Measurements from ENCODE around the gene KCNA1. TPM values are rescaled to one million over a fixed set of nuclear protein-coding genes. Genes with fewer than 3 reads are reported as not detected.

Gene KCNA1
- total and polyA plus RNA-seq, 5 experiments from 2014 or later: not detected

DNA sequence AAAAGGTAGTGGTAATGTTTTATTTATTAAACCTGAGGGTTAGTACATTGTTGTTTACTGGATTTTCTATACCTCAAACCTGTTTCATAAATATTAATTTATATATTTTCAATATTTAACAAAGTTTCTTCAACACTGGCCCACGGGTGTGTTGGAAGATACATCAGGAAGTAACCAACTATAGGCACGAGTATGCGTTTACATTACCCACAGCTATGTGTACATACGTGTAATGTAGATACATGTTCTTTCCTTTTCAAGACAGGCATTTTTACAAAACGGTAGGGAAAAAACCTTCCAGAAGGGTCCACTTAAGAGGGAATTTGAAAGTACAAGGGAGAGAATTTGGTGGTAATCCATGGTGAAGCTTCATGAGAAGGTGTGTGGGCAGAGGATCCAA lies 17.8 kb upstream of the KCNA1 start:
- DNase-seq (no peak), ATAC-seq (no peak)
- no peak overlapping the region for H3K4me3 Mint-ChIP-seq
- H3K4me1 Mint-ChIP-seq: no peaks in the 10 kb centered on the region
- H3K27ac Mint-ChIP-seq: no peak overlapping the region
- POLR2A ChIA-PET: no interaction called here
- no peaks in the 10 kb centered on the region for H3K9me3 Mint-ChIP-seq
- peaks cover 17 to 57% (median 24%) of the 10 kb centered on the region in 5 donors for H3K27me3 Mint-ChIP-seq
- no peaks in the 10 kb centered on the region for H3K36me3 Mint-ChIP-seq

DNA sequence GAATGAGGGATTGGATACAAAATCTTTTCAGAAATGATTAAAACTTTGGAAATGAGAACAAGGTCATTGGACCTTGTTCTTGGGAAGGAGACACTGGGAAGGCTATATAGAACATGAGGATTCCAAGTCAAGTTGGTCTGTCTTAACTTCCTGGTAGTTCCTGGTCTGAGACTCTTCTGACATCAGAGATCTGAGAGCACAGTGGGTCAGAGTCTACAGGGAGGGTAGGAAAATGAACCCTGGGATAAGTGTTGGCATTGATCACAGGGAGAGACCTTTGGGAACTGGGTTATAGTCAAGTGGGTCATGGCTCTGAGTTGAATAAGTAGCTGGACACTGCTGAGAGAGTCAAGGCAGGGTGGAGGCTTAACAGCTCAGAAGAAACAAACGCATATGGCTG lies 17.3 kb upstream of the KCNA1 start:
- POLR2A ChIA-PET: no interaction called here
- no peaks in the 10 kb centered on the region for H3K9me3 Mint-ChIP-seq
- peaks cover 14 to 51% (median 22%) of the 10 kb centered on the region in 5 donors for H3K27me3 Mint-ChIP-seq
- DNase-seq (no peak), ATAC-seq (no peak)
- no peak overlapping the region for H3K27ac Mint-ChIP-seq
- H3K36me3 Mint-ChIP-seq: no peaks in the 10 kb centered on the region
- H3K4me3 Mint-ChIP-seq: no peak overlapping the region
- H3K4me1 Mint-ChIP-seq: no peaks in the 10 kb centered on the region

DNA sequence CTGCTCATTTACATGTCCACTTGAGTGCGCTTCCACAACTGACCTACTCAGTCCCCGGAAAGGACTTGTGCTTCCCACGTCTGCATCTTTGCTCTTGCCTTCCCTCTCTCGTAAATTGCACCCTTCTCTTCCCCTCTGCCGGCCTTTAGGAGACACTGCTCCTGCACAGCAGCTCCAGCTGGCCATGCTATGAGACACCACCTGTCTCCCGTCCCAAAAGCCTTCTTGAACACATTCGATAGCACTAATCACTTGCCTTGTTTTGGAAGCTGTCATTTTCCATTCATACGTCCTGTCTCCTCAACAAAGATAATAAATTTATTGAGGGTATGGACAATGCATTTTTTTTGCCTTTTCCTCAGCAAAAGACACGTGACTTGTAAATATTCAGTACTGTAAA lies 15.7 kb upstream of the KCNA1 start:
- DNase-seq: no peak
- no peaks in the 10 kb centered on the region for H3K36me3 Mint-ChIP-seq
- no peaks in the 10 kb centered on the region for H3K9me3 Mint-ChIP-seq
- H3K4me3 Mint-ChIP-seq: no peak overlapping the region
- ATAC-seq: no peak
- no peak overlapping the region for H3K27ac Mint-ChIP-seq
- POLR2A ChIA-PET: no interaction called here
- peaks cover 14 to 42% (median 20%) of the 10 kb centered on the region in 5 donors for H3K27me3 Mint-ChIP-seq
- H3K4me1 Mint-ChIP-seq: no peaks in the 10 kb centered on the region

DNA sequence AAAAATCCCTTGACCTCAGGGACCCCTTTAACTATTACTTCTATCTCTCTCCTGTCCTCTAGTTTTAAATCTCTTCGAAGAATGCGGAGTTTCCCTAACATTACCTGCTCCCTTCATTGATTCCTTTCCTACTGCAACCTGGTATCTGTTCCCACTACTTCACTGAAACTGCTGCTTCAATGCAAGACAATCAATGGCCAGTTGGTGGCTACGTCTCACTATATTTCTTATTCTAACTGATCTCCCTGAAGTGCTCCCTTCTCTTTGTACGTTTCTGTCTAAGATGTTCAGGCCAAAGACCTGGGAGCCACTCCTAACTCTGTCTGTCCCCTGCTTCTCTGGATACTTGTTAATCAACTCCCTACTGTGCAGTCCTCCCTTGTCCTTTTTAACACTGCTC lies 10.3 kb upstream of the KCNA1 start:
- POLR2A ChIA-PET: no interaction called here
- Mint-ChIP-seq H3K27me3 (peaks cover 11 to 39% (median 25%) of the 10 kb centered on the region in 5 donors), H3K36me3 (no peaks in the 10 kb centered on the region), H3K4me1 (no peaks in the 10 kb centered on the region), H3K27ac (no peak overlapping the region), H3K9me3 (no peaks in the 10 kb centered on the region), H3K4me3 (no peak overlapping the region)
- ATAC-seq (no peak), DNase-seq (no peak)

DNA sequence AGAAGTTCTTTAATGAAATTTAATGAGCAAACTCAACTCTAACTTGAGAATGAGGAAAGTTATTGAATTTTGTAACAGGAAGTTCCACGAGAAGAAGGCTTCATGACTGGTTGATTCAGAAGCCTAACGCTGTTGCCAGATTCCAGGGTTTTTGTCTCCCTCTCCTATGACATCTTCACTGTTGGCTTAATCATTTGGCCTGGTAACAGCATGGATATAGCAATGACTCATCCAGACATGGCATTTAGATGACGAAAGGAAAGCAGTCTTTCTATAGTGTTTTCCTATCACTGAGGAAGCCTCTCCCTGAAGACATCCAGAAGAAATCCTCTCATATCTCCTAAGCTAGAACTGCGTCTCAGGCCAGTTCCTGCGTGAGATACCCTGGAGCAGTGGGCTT lies 9.4 kb upstream of the KCNA1 start:
- ATAC-seq: no peak
- Mint-ChIP-seq H3K27me3 (peaks cover 11 to 37% (median 23%) of the 10 kb centered on the region in 5 donors), H3K4me3 (no peak overlapping the region), H3K36me3 (no peaks in the 10 kb centered on the region), H3K9me3 (no peaks in the 10 kb centered on the region), H3K4me1 (no peaks in the 10 kb centered on the region), H3K27ac (no peak overlapping the region)
- POLR2A ChIA-PET: no interaction called here
- no peak for DNase-seq

DNA sequence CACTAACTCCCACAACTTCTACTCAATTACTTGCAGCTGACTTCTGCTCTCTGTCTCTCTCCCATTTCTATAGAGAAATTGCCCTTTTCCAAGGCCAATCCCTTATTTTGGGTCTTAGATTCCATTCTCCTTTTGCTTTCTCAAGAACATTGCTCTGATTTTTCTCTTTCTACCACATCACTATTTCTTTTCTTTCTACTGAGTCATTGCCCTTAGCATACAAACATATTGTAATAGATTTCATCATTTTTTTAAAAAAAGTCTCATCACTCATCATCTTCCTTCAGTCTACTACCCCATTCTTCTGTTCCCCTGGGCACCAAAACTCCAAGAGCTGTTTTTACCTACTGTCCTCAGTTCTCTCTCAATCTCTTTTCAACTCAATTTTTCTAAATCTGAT lies 4.4 kb upstream of the KCNA1 start:
- Mint-ChIP-seq H3K27ac (no peak overlapping the region), H3K36me3 (peaks cover 0 to 3% (median 0%) of the 10 kb centered on the region in 3 donors), H3K9me3 (no peaks in the 10 kb centered on the region), H3K27me3 (peaks cover 10 to 37% (median 16%) of the 10 kb centered on the region in 5 donors), H3K4me1 (peaks cover 6 to 12% (median 11%) of the 10 kb centered on the region in 4 donors), H3K4me3 (no peak overlapping the region)
- POLR2A ChIA-PET: no interaction called here
- DNase-seq (no peak), ATAC-seq (no peak)

DNA sequence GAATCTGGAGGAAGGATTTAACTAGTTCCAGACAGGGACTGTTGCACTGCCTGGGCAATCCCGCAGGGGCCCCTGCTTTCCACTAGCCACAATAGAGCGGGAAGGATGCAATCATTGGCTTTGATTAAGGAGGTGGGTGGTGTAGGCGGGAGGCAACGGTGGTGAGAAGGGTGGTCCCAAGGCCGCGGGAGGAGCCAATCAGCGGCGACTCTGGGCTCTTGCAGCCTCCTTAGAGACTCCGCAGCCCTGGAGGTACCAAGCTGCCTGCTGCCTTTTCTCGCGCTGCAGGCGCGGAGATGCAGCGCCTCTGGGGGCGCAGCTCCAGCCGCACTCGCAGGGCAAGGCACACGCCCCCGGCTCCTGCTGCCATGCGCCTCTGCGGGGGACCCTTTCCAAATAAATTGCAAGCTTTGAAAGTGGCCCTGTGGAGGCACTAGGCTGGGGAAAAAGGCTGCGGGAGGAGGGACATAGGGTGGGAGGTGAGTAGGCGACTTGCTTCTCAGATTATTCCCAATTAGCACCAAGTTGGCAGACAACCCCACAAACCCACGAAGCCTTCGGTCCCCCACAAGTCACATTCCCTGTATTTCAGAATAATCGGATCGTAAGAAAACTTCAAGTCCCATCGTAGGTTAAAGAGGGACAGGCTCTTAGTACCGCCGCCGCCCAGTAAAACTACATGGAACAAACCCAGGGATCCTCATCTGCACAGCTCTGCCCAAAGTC lies 858 bp upstream of the KCNA1 start:
- peak in 1 of 10 donors; percentile 3 for DNase-seq
- H3K27ac Mint-ChIP-seq: peak overlapping the region in 1 of 10 donors; percentile 54
- peaks cover 16 to 39% (median 25%) of the 10 kb centered on the region in 5 donors for H3K27me3 Mint-ChIP-seq
- H3K4me1 Mint-ChIP-seq: peaks cover 9 to 26% (median 21%) of the 10 kb centered on the region in 4 donors
- peaks cover 0 to 10% (median 7%) of the 10 kb centered on the region in 3 donors for H3K36me3 Mint-ChIP-seq
- peaks cover 0 to 10% (median 3%) of the 10 kb centered on the region in 9 donors for H3K9me3 Mint-ChIP-seq
- ATAC-seq: peak in 1 of 2 donors; percentile 28
- H3K4me3 Mint-ChIP-seq: peak overlapping the region in 9 of 10 donors; percentile 14 to 89 (median 62)
- POLR2A ChIA-PET: no interaction called here

DNA sequence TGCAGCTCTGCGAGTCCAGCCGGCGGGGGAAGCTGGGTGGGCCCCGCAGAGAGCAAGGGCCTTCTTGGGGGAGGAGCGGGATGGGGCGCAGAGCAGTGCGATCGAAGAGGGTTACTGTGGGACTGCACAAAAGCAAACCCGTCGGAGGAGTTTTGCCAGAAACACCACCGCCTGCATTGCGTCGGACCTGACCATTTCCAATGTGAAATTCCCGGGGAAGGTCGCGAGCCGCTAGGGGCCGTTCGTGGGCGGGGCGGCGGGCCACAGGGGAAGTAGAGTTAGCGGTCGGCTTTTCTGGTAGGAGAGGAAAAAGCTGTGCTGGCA lies 333 bp upstream of the KCNA1 start:
- peak overlapping the region in 9 of 10 donors; percentile 41 to 89 (median 59) for H3K4me3 Mint-ChIP-seq
- POLR2A ChIA-PET: no interaction called here
- ATAC-seq (no peak), DNase-seq (no peak)
- peaks cover 0 to 10% (median 3%) of the 10 kb centered on the region in 9 donors for H3K9me3 Mint-ChIP-seq
- peaks cover 18 to 43% (median 25%) of the 10 kb centered on the region in 5 donors for H3K27me3 Mint-ChIP-seq
- no peak overlapping the region for H3K27ac Mint-ChIP-seq
- peaks cover 0 to 10% (median 7%) of the 10 kb centered on the region in 3 donors for H3K36me3 Mint-ChIP-seq
- H3K4me1 Mint-ChIP-seq: peaks cover 9 to 26% (median 21%) of the 10 kb centered on the region in 4 donors

DNA sequence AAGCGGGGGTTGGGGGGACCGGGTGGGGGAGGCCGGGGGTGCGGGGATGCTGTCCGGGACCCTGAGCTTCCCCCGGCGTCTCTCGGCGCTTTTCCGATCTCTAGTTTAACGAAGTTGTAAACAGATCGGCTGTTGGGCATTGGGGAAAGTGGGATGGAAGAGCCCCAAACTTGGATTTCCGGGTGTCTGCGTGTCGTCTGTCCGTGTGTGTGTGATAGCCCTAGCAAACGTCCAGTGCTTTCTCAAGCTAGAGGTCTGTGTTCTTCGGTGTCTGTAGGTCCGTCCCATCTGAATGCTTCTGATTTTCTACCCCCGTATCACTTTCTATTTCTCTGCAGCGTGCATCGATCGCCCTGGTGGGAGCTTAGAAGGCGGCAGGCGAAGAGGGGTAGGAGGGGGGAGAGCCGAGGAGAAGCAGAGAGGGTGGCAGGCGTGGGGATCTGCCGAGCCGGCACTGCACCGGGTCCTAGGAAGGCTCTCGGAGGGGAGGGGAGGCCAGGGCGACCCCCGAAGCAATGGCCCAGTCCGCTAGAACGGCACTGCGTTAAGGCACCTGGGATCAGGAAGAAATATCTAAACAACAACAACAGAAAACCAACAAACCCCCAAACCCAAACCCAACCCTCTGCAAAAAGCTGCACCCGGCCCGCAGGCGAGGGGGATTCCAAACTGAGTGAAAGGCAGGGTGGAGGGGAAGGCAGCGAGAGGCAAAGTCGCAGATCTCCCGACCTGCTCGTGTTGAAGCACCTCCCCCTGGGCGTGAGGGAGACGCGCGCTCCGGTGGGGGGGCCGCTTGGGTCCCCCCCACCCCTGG lies 1.0 kb downstream of the KCNA1 start:
- Mint-ChIP-seq H3K36me3 (peaks cover 0 to 10% (median 7%) of the 10 kb centered on the region in 3 donors), H3K27ac (peak overlapping the region in 1 of 10 donors; percentile 46), H3K4me3 (peak overlapping the region in 9 of 10 donors; percentile 83 to 92 (median 89)), H3K9me3 (peaks cover 0 to 10% (median 3%) of the 10 kb centered on the region in 9 donors), H3K27me3 (peaks cover 24 to 56% (median 34%) of the 10 kb centered on the region in 5 donors), H3K4me1 (peaks cover 9 to 26% (median 21%) of the 10 kb centered on the region in 4 donors)
- POLR2A ChIA-PET: interaction anchor here (0.6 to 0.7 kb wide), 2 partner anchors 52 to 948 kb away, joined by 3 to 4 read pairs; no protein-coding TSS in a partner anchor
- ATAC-seq (peak; percentile 66 to 73), DNase-seq (peak in 2 of 10 donors; percentile 11 to 22)

DNA sequence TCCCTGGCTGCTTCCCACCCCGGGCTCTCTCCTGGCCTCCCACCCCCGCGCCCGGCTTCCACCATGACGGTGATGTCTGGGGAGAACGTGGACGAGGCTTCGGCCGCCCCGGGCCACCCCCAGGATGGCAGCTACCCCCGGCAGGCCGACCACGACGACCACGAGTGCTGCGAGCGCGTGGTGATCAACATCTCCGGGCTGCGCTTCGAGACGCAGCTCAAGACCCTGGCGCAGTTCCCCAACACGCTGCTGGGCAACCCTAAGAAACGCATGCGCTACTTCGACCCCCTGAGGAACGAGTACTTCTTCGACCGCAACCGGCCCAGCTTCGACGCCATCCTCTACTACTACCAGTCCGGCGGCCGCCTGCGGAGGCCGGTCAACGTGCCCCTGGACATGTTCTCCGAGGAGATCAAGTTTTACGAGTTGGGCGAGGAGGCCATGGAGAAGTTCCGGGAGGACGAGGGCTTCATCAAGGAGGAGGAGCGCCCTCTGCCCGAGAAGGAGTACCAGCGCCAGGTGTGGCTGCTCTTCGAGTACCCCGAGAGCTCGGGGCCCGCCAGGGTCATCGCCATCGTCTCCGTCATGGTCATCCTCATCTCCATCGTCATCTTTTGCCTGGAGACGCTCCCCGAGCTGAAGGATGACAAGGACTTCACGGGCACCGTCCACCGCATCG lies 1.8 kb downstream of the KCNA1 start:
- DNase-seq: no peak
- H3K9me3 Mint-ChIP-seq: peaks cover 0 to 10% (median 3%) of the 10 kb centered on the region in 9 donors
- peaks cover 24 to 59% (median 37%) of the 10 kb centered on the region in 5 donors for H3K27me3 Mint-ChIP-seq
- peak overlapping the region in 9 of 10 donors; percentile 55 to 86 (median 77) for H3K4me3 Mint-ChIP-seq
- H3K4me1 Mint-ChIP-seq: peaks cover 9 to 26% (median 21%) of the 10 kb centered on the region in 4 donors
- no peak for ATAC-seq
- POLR2A ChIA-PET: interaction anchor here (0.6 to 0.7 kb wide), 2 partner anchors 53 to 949 kb away, joined by 3 to 4 read pairs; no protein-coding TSS in a partner anchor
- peak overlapping the region in 1 of 10 donors; percentile 10 for H3K27ac Mint-ChIP-seq
- peaks cover 0 to 10% (median 7%) of the 10 kb centered on the region in 3 donors for H3K36me3 Mint-ChIP-seq

DNA sequence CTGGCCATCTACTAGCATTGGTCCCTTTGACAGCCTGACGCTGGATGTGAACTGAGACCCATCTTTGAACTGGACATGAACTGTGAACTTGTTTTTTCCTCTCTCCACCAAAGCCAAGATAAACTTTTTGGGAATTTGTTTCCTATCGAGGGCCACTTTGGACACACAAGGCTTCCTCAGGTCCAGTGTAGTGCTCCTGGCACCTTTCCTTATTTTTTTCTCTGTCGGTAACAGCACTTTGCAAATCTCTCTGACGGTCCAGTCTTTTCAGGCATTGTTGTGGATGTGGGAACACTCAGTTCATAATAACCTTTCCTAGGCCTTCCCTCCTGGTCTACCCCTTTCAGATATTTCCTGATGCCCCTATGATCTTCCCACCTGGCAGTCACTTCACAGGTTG lies 5.0 kb downstream of the KCNA1 start:
- POLR2A ChIA-PET: no interaction called here
- no peak overlapping the region for H3K27ac Mint-ChIP-seq
- H3K9me3 Mint-ChIP-seq: peaks cover 0 to 10% (median 3%) of the 10 kb centered on the region in 9 donors
- ATAC-seq: no peak
- H3K4me1 Mint-ChIP-seq: peaks cover 11 to 24% (median 18%) of the 10 kb centered on the region in 4 donors
- no peak overlapping the region for H3K4me3 Mint-ChIP-seq
- no peak for DNase-seq
- H3K36me3 Mint-ChIP-seq: peaks cover 0 to 10% (median 7%) of the 10 kb centered on the region in 3 donors
- peaks cover 20 to 58% (median 42%) of the 10 kb centered on the region in 5 donors for H3K27me3 Mint-ChIP-seq

DNA sequence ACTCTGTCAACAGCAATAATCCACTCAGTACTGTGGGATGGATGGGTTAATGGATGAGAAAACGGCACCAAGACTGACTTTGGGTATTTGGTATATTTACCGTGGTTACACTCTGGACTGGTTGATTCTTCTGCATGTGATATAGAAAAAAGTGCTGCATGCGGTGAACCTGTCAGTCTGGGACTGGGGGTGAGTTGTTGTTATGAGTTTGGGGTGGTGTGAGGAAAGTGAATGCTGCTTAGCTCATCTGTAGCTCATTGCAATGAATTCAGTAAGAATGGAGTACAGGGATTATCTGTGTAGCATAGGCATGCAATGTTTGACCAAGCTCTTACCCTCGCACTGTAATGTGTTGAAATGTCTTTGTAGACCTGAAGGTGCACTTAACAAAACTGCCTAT lies 6.0 kb downstream of the KCNA1 start:
- Mint-ChIP-seq H3K9me3 (peaks cover 0 to 10% (median 3%) of the 10 kb centered on the region in 9 donors), H3K27ac (no peak overlapping the region), H3K4me1 (peaks cover 8 to 21% (median 13%) of the 10 kb centered on the region in 4 donors), H3K27me3 (peaks cover 17 to 59% (median 39%) of the 10 kb centered on the region in 5 donors), H3K4me3 (no peak overlapping the region), H3K36me3 (peaks cover 0 to 10% (median 3%) of the 10 kb centered on the region in 3 donors)
- ATAC-seq (no peak), DNase-seq (no peak)
- POLR2A ChIA-PET: no interaction called here

Data from naive thymus-derived CD8-positive, alpha-beta T cell (primary cell).